NCI-H524 treated with DMSO at 0.1 percent for 48 hours (cell line): ENCODE results near the gene PRRC2B.
"Not testable (repeated sequence)": the region's sequence is repeated elsewhere in the genome, so short reads cannot be mapped to it uniquely, and the experiment has no call there.

Experiments
- DNase-seq: peaks from one replicate; lab custom pipeline; 2025; lab: John Stamatoyannopoulos, UW

PRRC2B gene

GRCh38 chr9:131393622-131394463 is at the start of gene PRRC2B:
TSS of gene PRRC2B (plus strand) at chr9:131394086. CDS start at chr9:131430145, 36,059 bp downstream.
- peak; percentile 69 for DNase-seq

- not testable (repeated sequence) for DNase-seq
Measured at GRCh38 chr9:131344931-131345535, 48.9 kb upstream of the PRRC2B start.

GRCh38 chr9:131346559-131346958 is 47.3 kb upstream of the PRRC2B start:
- DNase-seq: no peak

GRCh38 chr9:131347376-131348020 is 46.4 kb upstream of the PRRC2B start:
- no peak for DNase-seq

GRCh38 chr9:131348631-131349521 is 45.0 kb upstream of the PRRC2B start:
- no peak for DNase-seq

- no peak for DNase-seq
Measured at GRCh38 chr9:131349522-131349880, 44.4 kb upstream of the PRRC2B start.

GRCh38 chr9:131349881-131350563 is 43.9 kb upstream of the PRRC2B start:
- peak; percentile 44 for DNase-seq

- not testable (repeated sequence) for DNase-seq
Measured at GRCh38 chr9:131356479-131356878, 37.4 kb upstream of the PRRC2B start.

- DNase-seq: no peak
Measured at GRCh38 chr9:131358556-131358955, 35.3 kb upstream of the PRRC2B start.

- DNase-seq: no peak
Measured at GRCh38 chr9:131361202-131361833, 32.6 kb upstream of the PRRC2B start.

GRCh38 chr9:131365546-131365945 is 28.3 kb upstream of the PRRC2B start:
- DNase-seq: no peak

GRCh38 chr9:131366761-131367401 is 27.0 kb upstream of the PRRC2B start:
- peak; percentile 44 for DNase-seq

GRCh38 chr9:131367450-131367849 is 26.4 kb upstream of the PRRC2B start:
- no peak for DNase-seq

- no peak for DNase-seq
Measured at GRCh38 chr9:131370638-131371037, 23.2 kb upstream of the PRRC2B start.

- DNase-seq: not testable (repeated sequence)
Measured at GRCh38 chr9:131372599-131372973, 21.3 kb upstream of the PRRC2B start.

- DNase-seq: not testable (repeated sequence)
Measured at GRCh38 chr9:131374638-131375037, 19.2 kb upstream of the PRRC2B start.

GRCh38 chr9:131379056-131379455 is 14.8 kb upstream of the PRRC2B start:
- no peak for DNase-seq

- DNase-seq: peak; percentile 96
Measured at GRCh38 chr9:131382850-131383729, 10.8 kb upstream of the PRRC2B start.

- no peak for DNase-seq
Measured at GRCh38 chr9:131385296-131385695, 8.6 kb upstream of the PRRC2B start.
